Lower leg skin (tissue), 4 donors: ENCODE results near the gene DLGAP4. TPM values are rescaled to one million over a fixed set of nuclear protein-coding genes. Genes with fewer than 3 reads are reported as not detected.
A peak's percentile ranks its signal among the peaks of the same experiment; 100 is the strongest.
"Not testable (repeated sequence)": the region's sequence is repeated elsewhere in the genome, so short reads cannot be mapped to it uniquely, and the experiment has no call there.

Source experiments
- DNase-seq, 2 donors: peaks; one replicate each; pipeline ENCODE4 v3.0.0-alpha.2; 2019; ENCODE audit warnings: low spot score in 2 of 2
- H3K4me3 ChIP-seq: fragments of 200-600 bp; sonication (generic); 2 replicates; pipeline ENCODE4 v1.5.1; 2017; ENCODE audit warnings: mild to moderate bottlenecking, low read depth; ENCODE audit not compliant: poor library complexity, severe bottlenecking
- POLR2A ChIP-seq, 2 donors: fragments of 450-650 bp; IDR thresholded peaks; one replicate each; pipeline ENCODE4 v1.6.1; 2016 to 2017; ENCODE audit warnings: antibody characterized with exemption in 2 of 2, mild to moderate bottlenecking in 1 of 2, moderate library complexity in 1 of 2
- WGBS, 2 donors: methylation state at CpG; one replicate each; pipeline ENCODE4 v1.1.5; 2018; 5-methylcytosine and 5-hydroxymethylcytosine counted together
- intact Hi-C: fragments of 100-400 bp; cut with DNase I; formaldehyde crosslinking; loops from one replicate; pipeline ENCODE4 v1.15.0; 2023; ENCODE audit warnings: low total_unique reads
- total RNA-seq, 4 donors: library from RNA; depleted of rRNA; stranded (reverse); fragments of >200 nt; gene quantifications; one replicate each; pipeline ENCODE4 v1.1.0, GENCODE V29; 2016
- TF ChIP-seq, protein P1 (sequence below), 3 donors: fragments of 450-650 bp; IDR thresholded peaks; one replicate each; pipeline ENCODE4 v1.5.1; 2016; ENCODE audit warnings: antibody characterized with exemption in 3 of 3, mild to moderate bottlenecking in 3 of 3, moderate library complexity in 2 of 3

The DLGAP4 gene
- total RNA-seq, 4 donors from 2014 or later, result 75.9 to 162 (median 87.7) TPM

GRCh38 chr20:36521526-36521925 lies 215.4 kb downstream of the DLGAP4 start:
- TF ChIP-seq POLR2A (IDR thresholded peaks at IDR 0.05), result no peak
- TF ChIP-seq, protein P1, sequence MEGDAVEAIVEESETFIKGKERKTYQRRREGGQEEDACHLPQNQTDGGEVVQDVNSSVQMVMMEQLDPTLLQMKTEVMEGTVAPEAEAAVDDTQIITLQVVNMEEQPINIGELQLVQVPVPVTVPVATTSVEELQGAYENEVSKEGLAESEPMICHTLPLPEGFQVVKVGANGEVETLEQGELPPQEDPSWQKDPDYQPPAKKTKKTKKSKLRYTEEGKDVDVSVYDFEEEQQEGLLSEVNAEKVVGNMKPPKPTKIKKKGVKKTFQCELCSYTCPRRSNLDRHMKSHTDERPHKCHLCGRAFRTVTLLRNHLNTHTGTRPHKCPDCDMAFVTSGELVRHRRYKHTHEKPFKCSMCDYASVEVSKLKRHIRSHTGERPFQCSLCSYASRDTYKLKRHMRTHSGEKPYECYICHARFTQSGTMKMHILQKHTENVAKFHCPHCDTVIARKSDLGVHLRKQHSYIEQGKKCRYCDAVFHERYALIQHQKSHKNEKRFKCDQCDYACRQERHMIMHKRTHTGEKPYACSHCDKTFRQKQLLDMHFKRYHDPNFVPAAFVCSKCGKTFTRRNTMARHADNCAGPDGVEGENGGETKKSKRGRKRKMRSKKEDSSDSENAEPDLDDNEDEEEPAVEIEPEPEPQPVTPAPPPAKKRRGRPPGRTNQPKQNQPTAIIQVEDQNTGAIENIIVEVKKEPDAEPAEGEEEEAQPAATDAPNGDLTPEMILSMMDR (IDR thresholded peaks at IDR 0.05), result no peak
- WGBS, 2 donors, result 70 to 73% methylated on average over 1 of the region's 1 CpG
- H3K4me3 ChIP-seq, result no peak overlapping the region
- no peak for DNase-seq
- intact Hi-C loops, result no loop called here

DNA sequence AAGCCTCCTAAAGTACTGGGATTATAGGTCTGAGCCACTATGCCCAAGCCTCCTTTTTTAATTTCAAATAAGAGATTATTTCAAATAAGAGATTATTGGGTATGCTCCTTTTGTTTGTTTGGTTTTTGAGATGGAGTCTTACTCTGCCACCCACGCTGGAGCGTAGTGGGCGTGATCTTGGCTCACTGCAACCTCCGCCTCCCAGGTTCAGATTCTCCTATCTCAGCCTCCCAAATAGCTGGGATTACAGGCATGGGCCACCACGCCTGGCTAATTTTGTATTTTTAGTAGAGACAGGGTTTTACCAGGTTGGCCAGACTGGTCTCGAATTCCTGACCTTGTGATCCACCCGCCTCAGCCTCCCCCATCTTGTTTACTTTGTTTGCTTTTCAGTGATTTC lies 216.3 kb downstream of the DLGAP4 start:
- H3K4me3 ChIP-seq, DNase-seq, intact Hi-C loops: not testable (repeated sequence)
- WGBS, 2 donors, result 88 to 94% methylated on average over 7 of the region's 7 CpGs

DNA sequence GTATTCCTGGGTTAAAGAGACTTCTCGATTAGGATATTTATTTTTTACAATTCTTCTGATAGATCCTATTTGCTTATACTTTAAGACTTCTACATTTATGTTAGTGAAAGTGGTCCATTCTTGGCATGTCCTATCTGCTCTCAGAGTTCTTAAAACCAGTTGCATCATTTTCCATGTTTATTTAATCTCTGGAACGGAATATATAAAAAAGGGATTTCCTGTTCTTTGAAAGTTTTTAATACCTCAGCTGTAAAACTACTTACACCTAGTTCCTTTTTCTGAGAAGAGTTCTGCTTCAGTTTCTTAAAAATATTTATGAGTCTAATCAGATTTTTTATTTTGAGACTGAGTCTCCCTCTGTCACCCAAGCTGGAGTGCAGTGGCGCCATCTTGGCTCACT lies 217.2 kb downstream of the DLGAP4 start:
- DNase-seq, result no peak
- TF ChIP-seq POLR2A (IDR thresholded peaks at IDR 0.05), result no peak
- TF ChIP-seq, protein P1 (IDR thresholded peaks at IDR 0.05), result no peak
- 86 to 88% methylated on average over 3 of the region's 3 CpGs for WGBS, 2 donors
- H3K4me3 ChIP-seq, result no peak overlapping the region
- intact Hi-C loops, result no loop called here

DNA sequence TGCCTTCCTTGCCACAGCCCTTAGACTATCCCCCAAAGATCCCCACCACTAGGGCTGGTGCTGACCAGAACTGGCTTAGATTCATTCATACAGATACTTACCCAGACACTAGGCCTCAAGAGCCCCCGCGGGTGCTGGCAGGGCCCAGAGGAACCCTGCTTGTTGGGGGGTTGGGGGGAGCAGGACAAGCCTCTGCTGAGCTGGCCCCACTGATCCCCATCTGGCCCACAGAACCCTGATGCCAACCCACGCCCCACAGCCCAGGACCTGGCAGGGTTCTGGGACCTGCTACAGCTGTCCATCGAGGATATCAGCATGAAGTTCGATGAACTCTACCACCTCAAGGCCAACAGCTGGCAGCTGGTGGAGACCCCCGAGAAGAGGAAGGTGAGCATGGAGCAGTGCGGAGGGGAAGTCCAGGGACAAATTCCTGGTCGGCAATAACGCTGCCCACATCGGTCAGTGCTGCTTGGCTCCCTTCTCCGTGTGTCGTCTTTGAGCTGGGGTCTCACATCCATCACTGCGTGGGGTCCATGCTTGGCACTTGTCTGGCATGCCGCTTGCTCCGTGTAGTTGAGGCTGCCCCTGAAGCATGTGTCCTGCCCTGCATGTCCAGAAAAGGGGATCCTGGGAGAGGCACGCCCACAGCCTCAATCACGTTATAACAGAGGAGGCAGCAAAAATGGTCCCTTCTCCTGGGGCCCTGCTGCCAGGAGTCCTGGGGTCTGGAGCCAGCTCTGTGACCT lies 219.7 kb downstream of the DLGAP4 start:
- WGBS, 2 donors, result 93 to 95% methylated on average over 17 of the region's 17 CpGs
- intact Hi-C loops, result no loop called here
- DNase-seq, result peak in 1 of 2 donors; percentile 74
- TF ChIP-seq POLR2A (IDR thresholded peaks at IDR 0.05), result no peak
- TF ChIP-seq, protein P1 (IDR thresholded peaks at IDR 0.05), result no peak
- H3K4me3 ChIP-seq, result no peak overlapping the region

GRCh38 chr20:36526521-36527011 lies 220.4 kb downstream of the DLGAP4 start:
- WGBS, 2 donors, result 90 to 92% methylated on average over 29 of the region's 29 CpGs
- peak in 1 of 2 donors; percentile 61 for DNase-seq
- H3K4me3 ChIP-seq, result no peak overlapping the region
- intact Hi-C loops, result no loop called here
- TF ChIP-seq, protein P1 (IDR thresholded peaks at IDR 0.05), result no peak
- no peak for TF ChIP-seq POLR2A (IDR thresholded peaks at IDR 0.05)

DNA sequence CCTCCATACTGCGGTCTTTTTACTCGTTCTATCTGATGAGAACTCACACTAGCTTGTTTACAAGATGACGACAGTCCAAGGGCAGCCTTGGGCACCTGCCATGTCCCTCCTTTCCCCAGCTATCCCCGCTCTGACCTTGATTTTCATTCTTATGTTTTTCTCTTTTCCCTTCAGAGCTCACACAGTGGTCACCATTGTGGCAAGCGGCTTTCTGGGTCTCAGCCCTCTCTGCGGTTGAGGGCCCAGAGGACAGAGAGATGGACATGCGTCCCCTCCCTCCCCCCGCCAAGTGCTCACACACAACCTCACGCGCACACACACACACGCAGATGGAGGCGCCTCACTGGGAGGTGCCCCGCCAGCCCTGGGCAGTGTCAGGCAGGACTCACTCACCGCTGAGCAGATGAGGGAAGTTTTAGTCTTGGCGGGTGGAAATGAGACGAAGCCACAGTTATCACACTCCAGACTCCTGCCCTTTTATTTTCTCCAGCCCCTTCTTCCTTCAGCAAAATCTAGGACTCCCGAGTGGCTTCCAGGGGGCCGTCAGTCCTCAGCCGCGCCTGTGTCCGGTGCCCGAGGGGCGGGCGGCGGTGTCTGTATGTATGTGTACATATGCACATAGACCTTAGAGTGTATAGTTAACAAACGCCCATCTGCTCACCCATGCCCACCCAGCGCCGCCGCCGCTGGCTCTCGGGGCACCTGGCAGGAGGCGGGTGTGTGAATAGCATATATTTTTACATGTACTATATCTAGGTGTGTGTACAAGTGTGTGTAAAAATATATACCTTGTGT lies 221.4 kb downstream of the DLGAP4 start:
- 89 to 90% methylated on average over 32 of the region's 32 CpGs for WGBS, 2 donors
- no peak overlapping the region for H3K4me3 ChIP-seq
- no peak for TF ChIP-seq POLR2A (IDR thresholded peaks at IDR 0.05)
- TF ChIP-seq, protein P1 (IDR thresholded peaks at IDR 0.05), result no peak
- peak in 1 of 2 donors; percentile 84 for DNase-seq
- intact Hi-C loops, result no loop called here
